GM21390 (cell line): ENCODE data around the gene HSPB1.
"Not testable (repeated sequence)": the region's sequence is repeated elsewhere in the genome, so short reads cannot be mapped to it uniquely, and the experiment has no call there.

Source experiments
- ATAC-seq: cut with Tn5 transposase; IDR thresholded peaks from one replicate; pipeline ENCODE4 v1.9.1; 2021; ENCODE audit not compliant: unreplicated experiment

Gene HSPB1

GRCh38 chr7:76281006-76281705 lies 21.3 kb upstream of the HSPB1 start:
- ATAC-seq, result no peak

- ATAC-seq, result no peak
Observed at GRCh38 chr7:76281706-76282343, 20.6 kb upstream of the HSPB1 start.

GRCh38 chr7:76282344-76283253 lies 19.9 kb upstream of the HSPB1 start:
- no peak for ATAC-seq

- no peak for ATAC-seq
Observed at GRCh38 chr7:76283254-76284159, 19.0 kb upstream of the HSPB1 start.

- ATAC-seq, result no peak
Observed at GRCh38 chr7:76285604-76286374, 16.7 kb upstream of the HSPB1 start.

GRCh38 chr7:76286842-76287403 lies 15.6 kb upstream of the HSPB1 start:
- no peak for ATAC-seq

- ATAC-seq, result not testable (repeated sequence)
Observed at GRCh38 chr7:76290847-76291350, 11.6 kb upstream of the HSPB1 start.

GRCh38 chr7:76291351-76292212 lies 10.9 kb upstream of the HSPB1 start:
- peak; percentile 86 for ATAC-seq

GRCh38 chr7:76292213-76292573 lies 10.3 kb upstream of the HSPB1 start:
- ATAC-seq, result no peak

GRCh38 chr7:76292911-76293310 lies 9.6 kb upstream of the HSPB1 start:
- not testable (repeated sequence) for ATAC-seq

GRCh38 chr7:76293407-76293901 lies 9.0 kb upstream of the HSPB1 start:
- ATAC-seq, result no peak

- no peak for ATAC-seq
Observed at GRCh38 chr7:76294344-76295024, 8.0 kb upstream of the HSPB1 start.

- no peak for ATAC-seq
Observed at GRCh38 chr7:76296743-76297740, 5.4 kb upstream of the HSPB1 start.

GRCh38 chr7:76300166-76300731 lies 2.2 kb upstream of the HSPB1 start:
- no peak for ATAC-seq

GRCh38 chr7:76301000-76301399 lies 1.5 kb upstream of the HSPB1 start:
- no peak for ATAC-seq
